NT2/D1 (cell line): ENCODE measurements around the gene EDRF1.

Experiments used
- DNase-seq: peaks from one replicate; pipeline ENCODE4 v3.0.0-alpha.2; 2011; ENCODE audit warnings: low read depth, low spot score
- H3K27me3 ChIP-seq: 2 replicates; pipeline ENCODE4 v1.6.0; 2011; ENCODE audit warnings: mild to moderate bottlenecking; ENCODE audit not compliant: insufficient read length, insufficient read depth
- H3K36me3 ChIP-seq: 2 replicates; pipeline ENCODE4 v1.6.1; 2011; ENCODE audit warnings: mild to moderate bottlenecking, low read length, mixed read lengths; ENCODE audit not compliant: insufficient read depth, insufficient read length
- H3K4me1 ChIP-seq: 2 replicates; pipeline ENCODE4 v1.5.1; 2011; ENCODE audit not compliant: insufficient read depth, insufficient read length
- H3K4me3 ChIP-seq: 2 replicates; pipeline ENCODE4 v1.5.1; 2011; ENCODE audit warnings: low read depth; ENCODE audit not compliant: insufficient read length
- H3K9ac ChIP-seq: 2 replicates; pipeline ENCODE4 v1.6.0; 2011; ENCODE audit warnings: low read depth; ENCODE audit not compliant: insufficient read length
- H3K9me3 ChIP-seq: 2 replicates; pipeline ENCODE4 v1.5.1; 2011; ENCODE audit warnings: mild to moderate bottlenecking, low read length; ENCODE audit not compliant: insufficient read depth
- SUZ12 ChIP-seq: IDR thresholded peaks from 2 replicates; pipeline ENCODE4 v1.6.1; 2011; ENCODE audit not compliant: insufficient read length, insufficient read depth; ENCODE audit errors: extremely low read depth
- YY1 ChIP-seq: IDR thresholded peaks from 2 replicates; pipeline ENCODE4 v1.6.1; 2011; ENCODE audit not compliant: insufficient read length, insufficient read depth
- ZNF274 ChIP-seq: IDR thresholded peaks from 2 replicates; pipeline ENCODE4 v1.6.1; 2011; ENCODE audit warnings: mild to moderate bottlenecking, low read depth, low read length

EDRF1 gene

GRCh38 chr10:125719173-125720001 lies at the start of gene EDRF1:
Gene EDRF1 (plus strand): TSS chr10:125719709. CDS start chr10:125719808, 99 bp downstream.
- Histone ChIP-seq H3K4me3 (peak within 1 kb of the TSS; percentile 95), H3K36me3 (peaks cover 33% of the 10 kb centered on the region), H3K4me1 (no peaks in the 10 kb centered on the region), H3K9ac (peak within 1 kb of the TSS; percentile 92), H3K9me3 (no peaks in the 10 kb centered on the region), H3K27me3 (no peaks in the 10 kb centered on the region)
- TF ChIP-seq SUZ12 = no peak
- no peak for TF ChIP-seq ZNF274
- no peak for TF ChIP-seq YY1
- DNase-seq = peak; percentile 95

GRCh38 chr10:125672884-125673283 lies 46.6 kb upstream of the EDRF1 start:
- no peak for DNase-seq
- Histone ChIP-seq H3K36me3 (no peaks in the 10 kb centered on the region), H3K9me3 (peaks cover 10% of the 10 kb centered on the region; the same call in 1 of the 2 replicates), H3K4me1 (no peaks in the 10 kb centered on the region), H3K27me3 (no peaks in the 10 kb centered on the region), H3K9ac (no peak overlapping the region), H3K4me3 (no peak overlapping the region)
- TF ChIP-seq ZNF274 (no peak), YY1 (no peak), SUZ12 (no peak)

GRCh38 chr10:125679436-125679835 lies 40.1 kb upstream of the EDRF1 start:
- TF ChIP-seq YY1 = no peak
- TF ChIP-seq SUZ12 = no peak
- TF ChIP-seq ZNF274 = no peak
- no peaks in the 10 kb centered on the region for H3K27me3 ChIP-seq
- H3K4me3 ChIP-seq = no peak overlapping the region
- H3K9me3 ChIP-seq = peaks cover 10% of the 10 kb centered on the region; the same call in 1 of the 2 replicates
- no peaks in the 10 kb centered on the region for H3K36me3 ChIP-seq
- DNase-seq = no peak
- H3K4me1 ChIP-seq = no peaks in the 10 kb centered on the region
- H3K9ac ChIP-seq = no peak overlapping the region

- no peak for DNase-seq
- no peak for TF ChIP-seq SUZ12
- no peak for TF ChIP-seq YY1
- TF ChIP-seq ZNF274 = no peak
- H3K36me3 ChIP-seq = no peaks in the 10 kb centered on the region
- no peaks in the 10 kb centered on the region for H3K4me1 ChIP-seq
- H3K9me3 ChIP-seq = no peaks in the 10 kb centered on the region; the same call in 1 of the 2 replicates
- H3K4me3 ChIP-seq = no peak within 1 kb of the TSS
- no peak within 1 kb of the TSS for H3K9ac ChIP-seq
- H3K27me3 ChIP-seq = no peaks in the 10 kb centered on the region
Measured at GRCh38 chr10:125683063-125683462, 36.4 kb upstream of the EDRF1 start, which contains the start of gene TEX36. Gene TEX36 (minus strand): TSS chr10:125683163. CDS start chr10:125682989, 174 bp downstream.

- Histone ChIP-seq H3K9ac (no peak overlapping the region), H3K36me3 (no peaks in the 10 kb centered on the region), H3K9me3 (no peaks in the 10 kb centered on the region), H3K27me3 (no peaks in the 10 kb centered on the region), H3K4me1 (no peaks in the 10 kb centered on the region), H3K4me3 (no peak overlapping the region)
- no peak for DNase-seq
- TF ChIP-seq SUZ12 = no peak
- TF ChIP-seq YY1 = no peak
- no peak for TF ChIP-seq ZNF274
Measured at GRCh38 chr10:125683821-125684220, 35.7 kb upstream of the EDRF1 start.

- no peaks in the 10 kb centered on the region for H3K27me3 ChIP-seq
- no peak for DNase-seq
- TF ChIP-seq YY1 (no peak), ZNF274 (no peak), SUZ12 (no peak)
Measured at GRCh38 chr10:125684581-125684980, 34.9 kb upstream of the EDRF1 start.

GRCh38 chr10:125687507-125688185 lies 31.9 kb upstream of the EDRF1 start:
- no peak overlapping the region for H3K9ac ChIP-seq
- no peaks in the 10 kb centered on the region for H3K9me3 ChIP-seq
- H3K36me3 ChIP-seq = no peaks in the 10 kb centered on the region
- H3K4me3 ChIP-seq = no peak overlapping the region
- no peaks in the 10 kb centered on the region for H3K27me3 ChIP-seq
- H3K4me1 ChIP-seq = no peaks in the 10 kb centered on the region
- no peak for TF ChIP-seq YY1
- TF ChIP-seq ZNF274 = no peak
- no peak for TF ChIP-seq SUZ12
- no peak for DNase-seq

More at GRCh38 chr10:125684581-125684980, 34.9 kb upstream of the EDRF1 start:
- Histone ChIP-seq H3K36me3 (no peaks in the 10 kb centered on the region), H3K9ac (no peak overlapping the region), H3K4me3 (no peak overlapping the region), H3K9me3 (no peaks in the 10 kb centered on the region), H3K4me1 (no peaks in the 10 kb centered on the region)
